ENCODE measurements around the gene GNE. TPM values are rescaled to one million over a fixed set of nuclear protein-coding genes. Genes with fewer than 3 reads are reported as not detected.

Gene GNE
- total and polyA plus RNA-seq, 2 donors from 2014 or later, result 10.3 to 48.1 TPM

DNA sequence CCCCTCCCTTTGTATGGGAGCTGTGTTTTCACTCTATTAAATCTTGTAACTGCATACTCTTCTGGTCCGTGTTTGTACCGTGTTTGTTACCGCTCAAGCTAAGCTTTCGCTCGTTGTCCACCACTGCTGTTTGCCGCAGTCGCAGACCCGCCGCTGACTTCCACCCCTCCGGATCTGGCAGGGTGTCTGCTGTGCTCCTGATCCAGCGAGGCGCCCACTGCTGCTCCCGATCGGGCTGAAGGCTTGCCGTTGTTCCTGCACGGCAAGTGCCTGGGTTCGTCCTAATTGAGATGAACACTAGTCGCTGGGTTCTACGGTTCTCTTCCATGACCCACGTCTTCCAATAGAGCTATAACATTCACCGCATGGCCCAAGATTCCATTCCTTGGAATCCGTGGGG lies 6.6 kb upstream of the GNE start:
- intact Hi-C loops (cut with DNase I), result no loop called here
- no peak overlapping the region for H3K4me3 ChIP-seq (ENCODE audit: low read length in 3 of 3)
- no peaks in the 10 kb centered on the region for H3K9me3 ChIP-seq (ENCODE audit: control insufficient read depth in 2 of 3, insufficient read depth in 1 of 3, low read length in 3 of 3)
- H3K4me1 ChIP-seq (ENCODE audit: control insufficient read depth in 2 of 3, insufficient read depth in 2 of 3, low read depth in 1 of 3, low read length in 3 of 3), result peaks cover 0 to 8% (median 2%) of the 10 kb centered on the region in 3 donors
- no peak overlapping the region for H3K9ac ChIP-seq (ENCODE audit: low read length in 3 of 3)
- TF ChIP-seq, protein P1, sequence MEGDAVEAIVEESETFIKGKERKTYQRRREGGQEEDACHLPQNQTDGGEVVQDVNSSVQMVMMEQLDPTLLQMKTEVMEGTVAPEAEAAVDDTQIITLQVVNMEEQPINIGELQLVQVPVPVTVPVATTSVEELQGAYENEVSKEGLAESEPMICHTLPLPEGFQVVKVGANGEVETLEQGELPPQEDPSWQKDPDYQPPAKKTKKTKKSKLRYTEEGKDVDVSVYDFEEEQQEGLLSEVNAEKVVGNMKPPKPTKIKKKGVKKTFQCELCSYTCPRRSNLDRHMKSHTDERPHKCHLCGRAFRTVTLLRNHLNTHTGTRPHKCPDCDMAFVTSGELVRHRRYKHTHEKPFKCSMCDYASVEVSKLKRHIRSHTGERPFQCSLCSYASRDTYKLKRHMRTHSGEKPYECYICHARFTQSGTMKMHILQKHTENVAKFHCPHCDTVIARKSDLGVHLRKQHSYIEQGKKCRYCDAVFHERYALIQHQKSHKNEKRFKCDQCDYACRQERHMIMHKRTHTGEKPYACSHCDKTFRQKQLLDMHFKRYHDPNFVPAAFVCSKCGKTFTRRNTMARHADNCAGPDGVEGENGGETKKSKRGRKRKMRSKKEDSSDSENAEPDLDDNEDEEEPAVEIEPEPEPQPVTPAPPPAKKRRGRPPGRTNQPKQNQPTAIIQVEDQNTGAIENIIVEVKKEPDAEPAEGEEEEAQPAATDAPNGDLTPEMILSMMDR (IDR thresholded peaks at IDR 0.05; ENCODE audit: borderline replicate concordance, extremely low read depth, insufficient read depth), result no peak
- DNase-seq (no peak), FAIRE-seq (no peak)
- no peaks in the 10 kb centered on the region for H3K36me3 ChIP-seq (ENCODE audit: control insufficient read depth in 2 of 3, insufficient read depth in 3 of 3, low read length in 3 of 3)
- H3K27ac ChIP-seq (ENCODE audit: low read depth in 2 of 2, low read length in 2 of 2), result no peak overlapping the region
- H3K27me3 ChIP-seq (ENCODE audit: control insufficient read depth, insufficient read depth, low read length), result no peaks in the 10 kb centered on the region

DNA sequence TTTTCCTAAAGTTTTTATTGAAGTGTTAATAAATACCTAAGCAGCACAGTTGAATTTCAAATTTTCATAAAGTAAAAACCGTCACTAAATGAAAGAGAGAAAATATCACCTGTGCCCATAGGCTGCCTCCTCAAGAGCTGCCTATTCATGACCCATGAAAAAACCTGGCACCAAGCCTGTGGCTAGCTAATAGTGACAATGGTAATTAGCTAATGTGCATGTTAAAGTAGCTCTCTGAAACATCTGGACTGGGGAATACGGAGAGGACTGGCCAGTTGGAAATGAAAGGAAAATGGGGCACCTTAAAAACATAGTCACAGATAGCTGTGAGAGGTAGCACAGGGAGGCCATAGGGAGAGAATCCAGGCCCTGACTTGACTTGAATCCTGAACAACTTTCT lies 5.4 kb upstream of the GNE start:
- TF ChIP-seq, protein P1 (IDR thresholded peaks at IDR 0.05; ENCODE audit: borderline replicate concordance, extremely low read depth, insufficient read depth), result no peak
- Histone ChIP-seq H3K36me3 (ENCODE audit: control insufficient read depth in 2 of 3, insufficient read depth in 3 of 3, low read length in 3 of 3) (no peaks in the 10 kb centered on the region), H3K4me3 (ENCODE audit: low read length in 3 of 3) (no peak overlapping the region), H3K4me1 (ENCODE audit: control insufficient read depth in 2 of 3, insufficient read depth in 2 of 3, low read depth in 1 of 3, low read length in 3 of 3) (peaks cover 0 to 7% (median 2%) of the 10 kb centered on the region in 3 donors), H3K9ac (ENCODE audit: low read length in 3 of 3) (no peak overlapping the region), H3K9me3 (ENCODE audit: control insufficient read depth in 2 of 3, insufficient read depth in 1 of 3, low read length in 3 of 3) (no peaks in the 10 kb centered on the region), H3K27me3 (ENCODE audit: control insufficient read depth, insufficient read depth, low read length) (no peaks in the 10 kb centered on the region), H3K27ac (ENCODE audit: low read depth in 2 of 2, low read length in 2 of 2) (no peak overlapping the region)
- DNase-seq (no peak), FAIRE-seq (no peak)
- intact Hi-C loops (cut with DNase I), result no loop called here

DNA sequence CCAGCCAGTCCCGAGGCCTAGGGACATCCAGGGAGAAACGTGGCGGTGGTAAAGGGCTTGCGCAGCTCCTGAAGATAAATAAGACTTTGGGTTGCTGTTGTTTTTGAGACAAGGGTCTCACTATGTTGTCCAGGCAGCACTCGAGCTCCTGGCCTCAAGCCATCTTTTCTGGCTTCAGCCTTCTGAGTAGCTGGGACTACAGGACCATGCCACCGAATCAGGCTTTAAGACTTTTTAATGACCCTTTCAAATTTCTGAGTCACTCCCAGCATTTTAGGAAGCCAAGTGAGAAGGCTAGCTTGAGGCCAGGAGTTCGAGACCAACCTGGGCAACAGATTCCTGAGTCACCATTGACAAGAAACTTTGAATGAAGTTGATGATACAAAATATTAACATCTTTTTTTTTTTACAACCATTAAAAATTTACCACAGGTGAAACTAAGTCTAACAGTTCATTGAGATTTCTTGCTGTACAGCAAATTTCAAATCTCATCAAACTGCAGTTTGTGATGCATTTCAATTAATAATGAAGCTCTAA lies 817 bp upstream of the GNE start:
- Histone ChIP-seq H3K36me3 (ENCODE audit: control insufficient read depth in 2 of 3, insufficient read depth in 3 of 3, low read length in 3 of 3) (no peaks in the 10 kb centered on the region), H3K9me3 (ENCODE audit: control insufficient read depth in 2 of 3, insufficient read depth in 1 of 3, low read length in 3 of 3) (no peaks in the 10 kb centered on the region), H3K4me3 (ENCODE audit: low read length in 3 of 3) (peak overlapping the region; percentile 89 to 99 (median 94)), H3K4me1 (ENCODE audit: control insufficient read depth in 2 of 3, insufficient read depth in 2 of 3, low read depth in 1 of 3, low read length in 3 of 3) (peaks cover 0 to 5% (median 0%) of the 10 kb centered on the region in 3 donors), H3K27ac (ENCODE audit: low read depth in 2 of 2, low read length in 2 of 2) (peak overlapping the region; percentile 92 to 94), H3K9ac (ENCODE audit: low read length in 3 of 3) (peak overlapping the region in 2 of 3 donors; percentile 91 to 92), H3K27me3 (ENCODE audit: control insufficient read depth, insufficient read depth, low read length) (no peaks in the 10 kb centered on the region)
- FAIRE-seq (no peak), DNase-seq (no peak)
- intact Hi-C loops (cut with DNase I), result no loop called here
- TF ChIP-seq, protein P1 (IDR thresholded peaks at IDR 0.05; ENCODE audit: borderline replicate concordance, extremely low read depth, insufficient read depth), result no peak

DNA sequence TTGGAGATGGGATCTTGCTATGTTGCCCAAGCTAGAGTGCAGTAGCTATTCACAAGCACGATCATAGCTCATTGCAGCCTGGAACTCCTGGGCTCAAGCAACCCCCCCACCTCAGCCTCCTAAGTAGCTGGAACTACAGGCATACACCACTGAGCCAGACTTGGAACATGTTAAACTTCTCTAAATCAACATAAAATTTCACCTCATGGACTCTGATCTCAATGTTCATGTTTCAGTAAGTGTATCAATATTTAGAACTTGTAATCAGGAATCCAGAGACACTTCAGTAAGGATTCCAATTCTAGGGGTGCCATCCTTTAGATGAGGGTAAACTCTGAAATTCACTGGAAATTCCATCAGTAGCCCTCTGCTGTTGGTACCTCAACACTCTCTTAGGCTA lies 6.8 kb downstream of the GNE start:
- H3K4me1 ChIP-seq (ENCODE audit: control insufficient read depth in 2 of 3, insufficient read depth in 2 of 3, low read depth in 1 of 3, low read length in 3 of 3), result no peaks in the 10 kb centered on the region
- FAIRE-seq, result no peak
- intact Hi-C loops (cut with DNase I), result no loop called here

More for the DNA sequence above, 6.8 kb downstream of the GNE start:
- Histone ChIP-seq H3K9me3 (ENCODE audit: control insufficient read depth in 2 of 3, insufficient read depth in 1 of 3, low read length in 3 of 3) (no peaks in the 10 kb centered on the region), H3K27me3 (ENCODE audit: control insufficient read depth, insufficient read depth, low read length) (no peaks in the 10 kb centered on the region), H3K9ac (ENCODE audit: low read length in 3 of 3) (no peak overlapping the region), H3K36me3 (ENCODE audit: control insufficient read depth in 2 of 3, insufficient read depth in 3 of 3, low read length in 3 of 3) (peaks cover 0 to 3% (median 0%) of the 10 kb centered on the region in 3 donors), H3K4me3 (ENCODE audit: low read length in 3 of 3) (no peak overlapping the region), H3K27ac (ENCODE audit: low read depth in 2 of 2, low read length in 2 of 2) (no peak overlapping the region)
- DNase-seq, result no peak
- TF ChIP-seq, protein P1 (IDR thresholded peaks at IDR 0.05; ENCODE audit: borderline replicate concordance, extremely low read depth, insufficient read depth), result no peak

Measured in kidney (tissue), 14 donors.